Fibroblast of peridontal ligament (primary cell): ENCODE measurements around the gene ILDR2.

Experiments used
- DNase-seq: peaks from one replicate; pipeline ENCODE4 v3.0.0-alpha.2; 2010; ENCODE audit errors: extremely low read depth

The ILDR2 gene

DNA sequence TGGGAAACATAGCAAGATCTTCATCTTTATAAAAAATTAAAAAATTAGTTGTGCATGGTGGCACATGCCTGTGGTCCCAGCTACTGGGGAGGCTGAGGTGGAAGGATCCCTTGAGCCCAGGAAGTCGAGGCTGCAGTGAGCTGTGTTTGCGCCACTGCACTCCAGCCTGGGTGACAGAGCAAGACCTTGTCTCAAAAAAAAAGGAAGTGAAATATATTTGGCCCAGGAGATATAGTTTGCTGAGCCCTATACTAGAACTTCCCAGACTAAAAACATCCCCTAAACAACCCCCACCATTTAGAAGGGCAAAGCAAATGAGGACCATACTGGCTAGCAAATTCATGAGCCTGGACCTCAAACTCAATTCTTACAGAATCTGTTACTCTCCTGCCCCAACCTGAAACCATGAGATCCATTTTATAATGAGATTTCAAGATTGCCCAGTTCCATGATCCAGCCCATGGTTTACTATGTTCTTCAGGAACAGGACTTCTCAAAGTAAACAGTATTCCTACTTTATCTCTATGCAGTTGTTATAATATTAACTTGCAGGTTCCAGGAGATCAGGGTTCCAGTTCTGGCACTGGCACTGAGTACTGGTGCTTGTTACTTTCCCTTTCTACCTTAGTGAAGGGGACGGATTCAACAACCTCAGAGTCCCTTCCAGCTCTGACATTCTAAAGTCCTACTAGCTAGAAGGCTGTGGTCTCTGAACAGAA lies 50.4 kb downstream of the ILDR2 start:
- DNase-seq: no peak

DNA sequence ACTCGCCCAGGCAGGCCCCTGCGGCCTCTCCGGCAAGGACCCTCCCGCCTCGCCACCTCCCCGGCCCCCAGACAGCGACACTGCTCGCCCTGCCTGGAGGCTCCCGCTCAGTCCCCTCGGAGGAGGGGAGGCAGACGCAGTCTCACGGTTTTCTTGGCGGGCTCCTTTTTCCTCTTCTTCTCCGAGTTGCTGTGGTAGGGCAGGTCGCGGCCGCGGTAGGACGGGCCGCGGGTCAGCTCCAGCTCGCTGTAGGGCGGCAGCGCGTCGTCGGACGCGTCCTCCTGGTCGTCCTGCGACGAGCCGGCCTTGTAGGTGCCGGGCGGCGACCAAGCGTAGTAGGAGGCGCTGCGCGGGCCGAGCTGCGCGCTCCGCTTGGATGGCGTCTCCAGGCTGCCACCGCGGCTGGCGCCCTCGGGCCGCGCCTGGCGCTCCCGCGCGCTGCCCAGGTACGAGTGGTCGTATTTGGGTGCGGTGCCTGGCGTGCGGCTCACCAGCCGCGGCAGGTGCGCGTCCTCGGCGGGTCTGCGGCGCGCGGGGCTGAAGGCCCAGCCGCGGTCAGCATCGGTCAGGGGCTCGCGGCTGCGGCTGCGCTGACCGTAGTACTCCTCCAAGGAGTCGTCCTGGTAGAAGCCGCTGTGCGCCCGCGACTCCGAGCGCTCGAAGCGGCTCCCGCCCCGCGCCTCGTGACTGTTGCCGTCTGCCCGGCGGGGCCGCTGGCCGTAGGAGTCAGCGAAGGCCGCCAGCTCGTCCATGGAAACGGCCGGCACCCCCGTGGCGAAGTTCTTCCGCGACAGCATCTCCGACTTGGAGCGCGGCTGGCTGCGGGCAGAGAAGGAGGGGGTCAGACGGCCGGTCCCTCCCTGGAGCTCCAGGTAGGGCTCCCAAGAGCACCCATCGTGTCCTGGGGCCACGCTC lies 54.5 kb downstream of the ILDR2 start:
- DNase-seq: no peak

DNA sequence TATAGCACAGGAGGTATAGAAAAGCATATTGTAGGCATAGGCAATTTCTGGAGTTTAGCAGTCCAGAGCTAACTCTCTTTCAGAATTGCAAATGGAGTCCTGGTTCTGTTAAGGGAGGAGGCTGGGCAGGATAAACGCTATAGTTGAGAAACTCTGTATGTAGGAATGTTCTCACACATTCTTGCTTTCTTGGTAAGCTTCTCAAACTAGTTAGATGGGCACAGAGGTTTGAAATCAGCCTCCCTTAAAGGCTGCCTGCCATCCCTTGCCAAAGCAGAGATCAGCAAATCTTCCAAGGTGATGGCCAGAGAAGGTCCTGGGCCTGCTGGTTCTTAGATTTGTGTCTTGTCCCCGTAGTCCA lies 56.4 kb downstream of the ILDR2 start:
- no peak for DNase-seq

DNA sequence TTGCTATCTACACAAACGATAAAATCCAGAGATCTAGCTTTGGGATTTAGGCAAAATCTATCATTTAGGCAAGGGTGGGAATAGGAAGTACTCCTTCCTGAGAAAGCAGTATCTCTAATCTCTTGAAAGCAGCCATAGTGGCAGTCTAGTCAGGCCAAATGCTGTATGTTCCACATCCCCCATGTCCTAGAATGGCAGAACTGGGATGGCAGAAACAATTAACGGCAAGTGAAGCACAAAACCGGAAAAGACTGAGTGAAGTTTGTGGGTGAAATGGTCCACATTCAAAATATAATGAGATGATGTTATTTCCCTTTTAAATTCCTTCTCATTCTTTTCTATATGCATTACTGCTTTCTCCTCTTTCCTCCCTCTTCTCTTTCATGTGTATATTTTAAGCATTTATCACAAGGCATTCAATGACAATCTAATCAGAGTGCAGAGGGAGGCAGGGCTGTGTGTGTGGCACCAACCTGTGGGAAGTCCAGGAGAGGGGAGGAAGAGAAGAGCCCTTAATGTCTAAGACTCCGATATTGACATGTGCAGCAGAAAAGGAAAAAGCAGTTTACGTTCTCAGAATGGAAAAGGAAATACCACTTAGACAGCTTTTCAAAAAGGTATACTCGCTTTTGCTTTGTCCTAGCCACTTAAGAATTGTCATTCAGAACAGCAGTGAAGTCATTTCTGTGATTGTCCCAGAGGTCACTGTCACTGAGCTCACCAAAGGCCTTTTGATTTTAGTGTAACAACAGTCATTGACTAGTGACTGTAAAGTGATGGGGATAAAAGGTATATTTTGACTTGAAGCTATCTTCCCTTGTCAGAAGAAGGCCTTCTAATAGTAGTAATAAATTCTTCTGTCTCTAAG lies 57.0 kb downstream of the ILDR2 start:
- no peak for DNase-seq

DNA sequence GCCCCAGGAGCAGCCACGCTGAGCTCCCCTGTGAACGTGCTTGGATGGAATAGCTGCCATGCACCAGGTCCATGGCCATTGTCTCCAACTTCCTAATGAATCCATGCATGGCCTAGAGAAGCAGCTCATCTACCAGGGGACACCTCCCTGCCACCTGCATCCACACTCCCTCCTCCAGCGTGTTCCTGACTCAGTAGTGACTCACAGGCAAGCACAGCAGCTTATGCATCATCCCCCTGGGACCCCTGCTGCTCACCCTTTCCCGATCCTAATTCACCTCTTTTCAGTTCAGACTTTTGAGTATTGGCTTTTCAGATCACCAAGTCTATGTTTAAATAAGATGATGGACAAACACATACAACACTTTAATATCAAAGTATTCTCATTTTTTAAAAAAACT lies 59.4 kb downstream of the ILDR2 start:
- no peak for DNase-seq

DNA sequence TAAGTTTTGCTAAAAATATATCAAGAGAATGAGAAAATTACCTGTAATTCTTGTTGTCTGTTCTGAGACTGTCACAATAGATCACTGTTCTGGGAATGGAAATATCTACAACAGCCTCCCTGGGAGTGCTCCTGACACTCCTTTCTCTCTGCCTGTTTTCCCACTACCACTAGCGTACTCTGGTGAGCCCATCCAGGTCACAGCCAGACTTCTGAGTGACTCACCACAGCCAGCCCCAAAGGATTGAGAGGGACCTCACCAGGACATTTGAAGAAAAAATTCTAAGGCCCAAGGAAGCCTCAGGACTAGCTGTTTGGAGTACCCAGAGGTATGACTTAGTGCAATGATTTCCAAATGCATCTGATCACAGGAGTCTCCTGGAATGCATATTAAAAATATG lies 60.3 kb downstream of the ILDR2 start:
- DNase-seq: no peak

DNA sequence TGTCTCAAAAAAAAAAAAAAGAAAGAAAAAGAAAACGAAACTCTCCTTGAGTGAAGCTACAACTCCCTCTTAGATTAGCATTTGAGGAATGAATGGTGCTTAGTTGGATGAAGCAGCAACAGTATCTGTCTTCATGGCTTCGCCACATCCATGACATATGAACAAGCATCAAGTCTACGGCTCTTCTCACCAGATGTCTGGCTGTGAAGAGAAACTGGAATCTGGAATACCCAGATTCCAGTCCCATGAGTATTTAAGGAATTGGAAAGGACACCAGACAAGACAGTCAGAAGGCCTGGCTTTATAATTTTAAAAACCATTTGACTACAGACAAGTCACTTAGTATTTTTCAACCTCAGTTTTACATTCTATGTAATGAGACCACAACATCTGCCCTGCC lies 61.2 kb downstream of the ILDR2 start:
- no peak for DNase-seq

DNA sequence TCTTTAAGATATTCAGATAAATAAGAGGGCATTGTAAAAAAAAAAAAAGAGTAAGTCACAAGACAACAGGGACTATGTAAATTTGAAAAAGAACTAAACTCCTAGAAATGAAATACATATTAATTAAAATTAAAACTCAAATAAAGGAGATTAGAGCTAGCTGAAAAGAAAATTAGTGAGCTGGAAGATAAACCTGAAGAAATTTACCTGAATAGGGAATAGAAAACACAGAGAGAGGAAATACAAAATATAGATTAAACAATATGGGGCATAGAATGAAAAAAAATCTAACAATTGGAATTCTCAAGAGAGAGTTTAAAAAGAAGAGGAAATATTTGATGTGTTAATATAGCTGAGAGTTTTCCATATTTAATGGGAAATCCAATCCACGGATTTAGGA lies 63.7 kb downstream of the ILDR2 start:
- DNase-seq: no peak

DNA sequence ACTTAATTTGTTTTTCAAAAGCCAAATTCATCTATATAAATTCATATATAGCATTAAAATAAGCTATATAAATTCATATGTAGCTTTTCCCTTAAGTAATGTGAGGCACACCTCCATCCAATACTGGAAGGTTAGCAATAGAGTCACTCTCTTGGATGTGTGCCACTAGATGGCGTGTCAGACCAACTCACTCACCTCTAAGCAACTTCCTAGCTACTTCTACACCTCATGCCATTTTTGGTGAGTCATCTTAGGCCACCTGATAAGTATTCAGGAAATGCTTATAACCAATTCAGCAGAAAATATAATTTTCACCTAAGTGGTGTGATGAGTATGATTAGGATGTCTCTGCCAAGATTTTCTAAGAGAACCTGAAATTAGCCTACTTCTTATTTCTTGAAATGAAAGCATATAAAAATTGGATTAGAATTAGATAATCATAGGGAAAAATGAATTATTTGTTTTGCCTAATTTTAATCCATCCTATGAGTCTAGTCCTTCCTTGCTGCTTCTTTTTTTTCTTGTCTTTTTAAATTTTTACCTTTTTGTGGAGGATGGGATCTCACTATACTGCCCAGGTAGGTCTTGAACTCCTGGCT lies 64.8 kb downstream of the ILDR2 start:
- DNase-seq: peak; percentile 63

DNA sequence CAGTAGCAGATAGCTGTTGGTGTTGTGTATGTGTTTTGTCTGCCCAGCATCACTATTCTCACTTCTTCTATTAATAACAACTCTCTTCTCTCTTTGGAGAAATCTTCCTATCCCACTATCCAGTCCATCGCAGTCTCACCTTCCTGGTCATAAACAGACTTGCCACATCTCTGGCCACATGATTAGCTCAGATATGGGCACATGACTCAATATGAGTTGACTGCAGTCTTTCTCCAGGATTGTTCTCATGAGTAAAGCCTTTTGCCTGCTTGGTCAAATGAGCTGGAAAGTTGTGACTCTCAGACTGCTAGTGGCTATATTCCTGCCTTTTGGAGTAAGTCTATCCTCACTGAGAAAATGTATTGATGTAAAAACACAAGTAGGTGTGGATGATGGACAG lies 66.4 kb downstream of the ILDR2 start:
- no peak for DNase-seq

DNA sequence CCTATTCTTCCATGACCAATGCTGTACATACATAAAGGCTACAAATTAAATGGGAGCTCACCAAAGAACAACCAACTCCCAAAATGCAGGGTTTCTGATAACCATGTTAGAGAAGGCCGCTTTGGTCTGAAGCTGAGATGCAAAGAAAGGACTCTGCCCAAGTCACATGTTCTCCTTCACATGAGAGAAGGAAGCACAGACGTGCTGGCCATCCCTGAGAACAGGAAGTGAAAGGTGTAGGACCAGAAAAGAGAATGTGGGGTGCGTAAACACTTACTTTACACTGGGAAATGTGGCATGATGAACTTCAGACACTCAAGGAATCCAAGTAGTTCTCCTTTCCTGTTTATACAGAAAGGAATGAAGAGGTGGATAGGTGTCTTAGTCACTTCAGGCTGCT lies 67.6 kb downstream of the ILDR2 start:
- no peak for DNase-seq

DNA sequence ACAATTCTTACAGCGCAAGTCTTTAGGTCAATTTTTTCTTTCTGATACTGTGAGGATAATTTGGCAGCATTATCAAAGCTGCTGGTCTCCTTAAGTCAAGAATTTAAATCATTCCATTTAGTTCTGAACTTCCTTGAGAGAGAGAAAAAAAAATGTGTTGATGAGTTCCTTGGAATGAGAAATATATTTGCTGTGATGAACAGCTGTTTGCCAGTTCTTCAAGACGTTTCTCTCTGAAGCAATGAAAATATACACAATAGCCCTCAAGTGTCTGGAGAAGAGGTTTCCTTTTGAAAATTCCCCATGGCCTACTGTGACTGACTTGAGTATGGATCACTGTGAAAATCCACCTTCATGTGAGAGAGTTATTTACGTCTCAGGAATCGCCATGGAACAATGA lies 68.3 kb downstream of the ILDR2 start:
- no peak for DNase-seq

DNA sequence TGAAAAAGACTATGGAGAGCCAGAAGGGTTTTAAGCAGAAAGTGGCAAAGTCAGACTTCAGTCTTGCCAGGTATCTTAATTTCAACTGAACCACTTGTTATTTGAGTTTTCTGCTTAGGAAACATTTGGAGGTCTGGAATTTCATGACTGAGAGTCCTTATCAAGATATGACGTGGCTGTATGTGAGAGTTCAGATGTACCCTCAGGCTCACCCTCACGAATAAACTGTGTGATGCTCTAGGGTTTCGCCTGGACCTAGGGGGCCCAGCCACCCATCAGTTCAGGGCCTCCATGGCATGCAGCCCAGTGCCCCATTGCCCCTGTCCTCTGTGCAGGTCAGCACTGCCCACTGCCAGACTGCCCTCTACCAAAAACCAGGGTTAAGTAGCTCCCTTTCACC lies 68.7 kb downstream of the ILDR2 start:
- DNase-seq: no peak

DNA sequence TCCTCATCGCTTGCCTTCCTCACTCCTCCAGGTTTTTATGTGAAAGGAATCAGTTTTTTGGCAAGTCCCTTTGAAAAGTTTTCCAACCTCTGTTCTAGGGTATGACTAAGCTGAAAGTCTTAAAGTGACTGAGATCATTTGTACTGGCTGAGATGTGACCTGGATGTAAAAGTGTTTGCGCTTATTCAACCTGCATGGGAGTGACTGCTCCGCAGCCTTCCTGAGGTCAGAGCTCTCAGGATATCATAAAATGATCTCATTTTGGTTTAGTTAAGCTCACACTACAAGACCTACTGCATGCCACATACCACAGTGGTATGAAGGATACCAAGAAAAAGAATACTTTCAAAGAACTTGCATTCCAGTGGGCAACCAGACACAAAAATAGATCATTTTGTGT lies 69.4 kb downstream of the ILDR2 start:
- DNase-seq: peak; percentile 30

DNA sequence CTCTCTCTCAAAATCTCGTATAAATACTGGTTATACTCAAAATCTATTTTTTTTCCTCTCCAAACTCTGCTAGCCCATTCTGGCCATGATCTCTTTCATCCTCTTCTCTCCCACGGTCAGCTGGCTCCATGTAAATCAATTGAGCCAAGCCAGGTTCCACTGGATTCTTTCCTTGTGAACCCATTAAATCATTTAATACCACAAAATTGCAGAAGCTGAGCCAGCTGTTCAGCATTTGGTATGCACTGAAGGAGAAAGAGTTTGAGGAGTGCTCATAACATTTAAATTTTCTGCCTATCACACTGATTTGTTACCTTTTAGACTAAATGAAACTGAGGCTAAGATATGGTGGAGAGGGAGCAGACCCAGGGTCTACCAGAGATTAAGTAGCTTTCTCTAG lies 70.2 kb downstream of the ILDR2 start:
- peak; percentile 11 for DNase-seq

DNA sequence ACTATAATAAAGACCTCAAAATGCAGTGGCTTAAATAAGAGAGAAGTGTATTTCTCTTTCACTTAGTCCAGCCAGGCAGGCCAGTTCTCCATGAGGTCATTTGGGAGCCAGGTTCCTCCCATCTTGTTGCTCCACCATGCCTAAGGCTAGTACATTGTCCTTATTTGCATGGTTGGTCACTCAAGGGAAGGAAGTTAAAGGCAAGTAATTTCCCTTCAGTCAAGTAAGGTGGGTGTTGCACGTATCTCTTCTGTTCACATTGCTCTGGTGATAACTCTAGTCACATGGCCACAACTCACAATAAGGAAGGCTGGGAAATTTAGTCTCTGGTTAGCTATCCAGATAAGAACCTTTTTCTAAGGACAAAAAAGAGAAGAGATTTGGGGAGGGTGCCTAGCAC lies 72.1 kb downstream of the ILDR2 start:
- DNase-seq: no peak

DNA sequence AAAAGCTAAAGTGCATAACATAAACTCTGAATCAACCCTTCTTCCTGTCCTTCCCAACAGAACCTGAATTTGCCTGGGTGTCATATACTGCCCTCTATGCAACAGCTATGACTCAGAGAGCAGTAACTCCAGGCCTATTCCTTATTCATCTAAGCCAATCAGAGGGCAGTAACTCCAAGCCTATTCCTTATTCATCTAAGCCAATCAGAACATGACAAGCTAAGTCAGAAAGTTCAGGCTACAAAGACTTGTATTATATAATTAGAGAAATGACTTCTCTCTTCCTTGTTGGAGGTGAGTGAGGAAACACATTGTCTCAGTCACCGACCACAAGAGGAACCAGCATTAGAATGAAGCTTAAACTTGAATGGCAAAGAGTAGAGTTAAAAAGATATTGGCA lies 73.1 kb downstream of the ILDR2 start:
- peak; percentile 6 for DNase-seq

DNA sequence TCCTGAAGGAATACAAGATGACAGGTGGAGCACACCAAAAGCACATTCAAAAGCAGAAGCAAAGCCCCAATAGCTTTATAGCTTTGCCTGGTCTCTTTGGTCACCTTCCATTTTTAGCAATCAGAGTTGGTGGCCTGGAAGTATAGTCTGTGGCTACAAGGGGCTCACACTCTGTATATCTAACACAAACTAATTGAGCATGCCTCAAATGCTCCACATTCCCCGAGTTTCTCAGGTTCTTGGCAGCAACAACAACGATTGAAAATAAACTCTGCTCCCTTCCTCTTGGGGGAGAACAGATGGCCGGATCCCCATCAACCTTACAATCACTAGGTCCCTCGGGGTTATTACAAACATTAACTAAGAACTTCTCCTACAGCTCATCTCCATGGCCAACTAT lies 74.4 kb downstream of the ILDR2 start:
- DNase-seq: no peak

DNA sequence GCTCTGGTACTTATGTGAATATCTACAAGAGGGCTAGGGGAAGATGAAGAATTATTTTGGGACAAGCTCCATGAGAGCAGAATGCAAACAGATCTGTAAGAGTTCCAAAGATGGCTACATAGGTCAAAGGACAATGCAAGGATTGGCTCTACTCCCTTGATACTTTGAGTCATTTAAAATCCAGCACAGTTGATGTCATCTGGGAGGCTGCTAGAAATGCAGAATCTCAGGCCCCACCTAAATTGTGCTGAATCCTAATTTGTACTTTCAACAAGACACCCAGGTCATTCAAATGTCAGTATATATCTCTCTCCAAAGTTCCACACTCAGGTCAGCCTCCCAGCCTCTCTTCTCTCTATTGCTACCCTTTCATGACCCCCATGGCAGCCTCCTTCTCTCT lies 75.6 kb downstream of the ILDR2 start:
- DNase-seq: no peak

DNA sequence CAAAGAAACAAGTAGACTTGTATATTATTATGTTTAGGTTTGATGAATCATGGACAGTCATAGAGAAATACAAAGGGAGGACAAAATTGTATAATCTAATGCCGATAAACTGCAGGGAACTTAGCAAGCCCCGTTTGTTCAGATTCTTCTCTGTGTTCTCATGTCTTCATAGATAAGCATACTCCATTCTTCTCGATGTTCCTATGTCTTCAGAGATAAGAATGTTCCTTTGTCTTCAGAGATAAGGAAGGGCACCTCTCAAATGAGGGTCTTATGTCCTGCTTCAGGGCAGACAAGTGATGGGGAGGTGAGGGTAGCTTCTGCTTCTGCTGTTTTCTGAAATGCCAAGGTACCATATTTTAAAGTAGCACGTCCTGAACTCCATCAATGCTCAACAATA lies 79.6 kb downstream of the ILDR2 start:
- no peak for DNase-seq

DNA sequence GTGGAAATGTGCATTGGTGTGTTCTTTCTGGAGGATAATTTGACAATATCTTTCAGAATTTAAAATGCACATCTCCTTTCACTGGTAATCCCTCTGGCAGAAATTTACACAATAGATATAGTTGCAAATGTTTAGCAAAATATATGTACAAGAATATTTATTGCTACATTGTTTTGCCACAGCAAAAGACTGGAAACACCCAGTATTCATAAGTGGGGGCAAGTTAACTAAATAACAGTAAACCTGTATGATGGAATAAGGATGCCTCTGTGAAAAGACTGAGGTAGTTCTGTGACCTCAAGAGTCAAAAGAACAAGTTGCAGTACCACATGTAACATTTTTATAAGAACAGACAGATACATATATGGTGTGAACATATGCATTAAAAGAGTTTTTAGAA lies 85.6 kb downstream of the ILDR2 start:
- no peak for DNase-seq
